Caco-2 (cell line): ENCODE results near the gene ARHGEF28. TPM values are rescaled to one million over a fixed set of nuclear protein-coding genes. Genes with fewer than 3 reads are reported as not detected.

Experiments
- BruUV-seq: library from RNA; stranded (reverse); fragments of 400-500 nt; replicated peaks from 2 replicates; lab custom pipeline; 2021; lab: Mats Ljungman, UMichigan
- CTCF ChIA-PET: fragments of 300-600 bp; sonication (Branson Sonifier 250); formaldehyde crosslinking; loops from one replicate; lab custom pipeline; 2022; ENCODE audit warnings: antibody characterized with exemption; lab: Charles Lee
- POLR2A ChIA-PET: fragments of 300-600 bp; sonication (Branson Sonifier 250); formaldehyde crosslinking; loops from one replicate; lab custom pipeline; 2022; ENCODE audit warnings: antibody characterized with exemption; lab: Charles Lee
- DNase-seq, 2 experiments: peaks; one replicate each; pipeline versions ENCODE4 v3.0.0 to v3.0.0-alpha.2; 2020 to 2022
- H3K27me3 ChIP-seq: replicated peaks from 2 replicates; pipeline ENCODE4 v1.6.0; 2011; ENCODE audit warnings: low read length; ENCODE audit not compliant: control insufficient read depth, insufficient read depth
- H3K36me3 ChIP-seq: 2 replicates; pipeline ENCODE4 v1.5.1; 2011; ENCODE audit warnings: low read length; ENCODE audit not compliant: control insufficient read depth, insufficient read depth
- H3K4me1 ChIP-seq: fragments of 250-450 bp; sonication (Bioruptor Pico); 2 replicates; pipeline ENCODE4 v1.5.1; 2020; ENCODE audit warnings: mild to moderate bottlenecking
- H3K4me3 ChIP-seq: 2 replicates; pipeline ENCODE4 v1.5.1; 2011; ENCODE audit warnings: low read depth, mild to moderate bottlenecking, control low read depth, low read length
- H3K9me3 ChIP-seq: fragments of 250-450 bp; sonication (Bioruptor Pico); 2 replicates; pipeline ENCODE4 v1.5.1; 2020; ENCODE audit warnings: mild to moderate bottlenecking, moderate library complexity
- H3K27ac Mint-ChIP-seq: one replicate; pipeline ENCODE4 v1.8.0; 2022; ENCODE audit warnings: mixed read lengths; ENCODE audit not compliant: unreplicated experiment
- H3K27me3 Mint-ChIP-seq: one replicate; pipeline ENCODE4 v1.8.0; 2022; ENCODE audit warnings: mixed read lengths; ENCODE audit not compliant: insufficient read depth, unreplicated experiment
- H3K36me3 Mint-ChIP-seq: one replicate; pipeline ENCODE4 v1.8.0; 2022; ENCODE audit warnings: mild to moderate bottlenecking, mixed read lengths; ENCODE audit not compliant: insufficient read depth, unreplicated experiment
- H3K4me1 Mint-ChIP-seq: one replicate; pipeline ENCODE4 v1.8.0; 2022; ENCODE audit warnings: low read depth, mixed read lengths; ENCODE audit not compliant: unreplicated experiment
- H3K4me3 Mint-ChIP-seq: one replicate; pipeline ENCODE4 v1.8.0; 2022; ENCODE audit warnings: mild to moderate bottlenecking, moderate library complexity, mixed read lengths; ENCODE audit not compliant: unreplicated experiment
- H3K9me3 Mint-ChIP-seq: one replicate; pipeline ENCODE4 v1.8.0; 2022; ENCODE audit warnings: mixed read lengths; ENCODE audit not compliant: unreplicated experiment
- CTCF ChIP-seq, 2 experiments: fragments of 200-600 bp in 1 of 2; IDR thresholded peaks; 1 replicate in 1 of 2; 2 replicates in 1 of 2; pipeline versions ENCODE4 v1.5.1 to v1.8.0; 2011 to 2022; ENCODE audit warnings: antibody characterized with exemption in 1 of 2, control low read depth in 1 of 2, inconsistent platforms in 1 of 2, low read depth in 1 of 2, low read length in 1 of 2, mild to moderate bottlenecking in 1 of 2, moderate library complexity in 1 of 2; ENCODE audit not compliant: insufficient read depth in 1 of 2, severe bottlenecking in 1 of 2, unreplicated experiment in 1 of 2
- intact Hi-C: fragments of 100-400 bp; cut with micrococcal nuclease; formaldehyde crosslinking; loops from one replicate; pipeline ENCODE4 v1.10.0; 2022; ENCODE audit not compliant: unreplicated experiment
- total RNA-seq: library from RNA; stranded (reverse); gene quantifications from 2 replicates; pipeline ENCODE4 v1.2.3, GENCODE V29; 2022

Gene ARHGEF28
- total RNA-seq, 1 experiment from 2014 or later: 4.6 TPM

GRCh38 chr5:73943397-73943796 lies 317.4 kb downstream of the ARHGEF28 start:
- Mint-ChIP-seq H3K4me3 (no peak overlapping the region), H3K36me3 (no peaks in the 10 kb centered on the region), H3K27ac (no peak overlapping the region), H3K9me3 (peaks cover 12% of the 10 kb centered on the region), H3K4me1 (no peaks in the 10 kb centered on the region), H3K27me3 (no peaks in the 10 kb centered on the region)
- Histone ChIP-seq H3K4me3 (no peak overlapping the region), H3K9me3 (no peaks in the 10 kb centered on the region; the same call in 1 of the 2 replicates), H3K27me3 (no peaks in the 10 kb centered on the region), H3K4me1 (peaks cover 5% of the 10 kb centered on the region; the same call in 1 of the 2 replicates), H3K36me3 (no peaks in the 10 kb centered on the region)
- intact Hi-C loops: no loop called here
- DNase-seq: no peak
- no TSS peak for BruUV-seq
- ChIA-PET CTCF (no interaction called here), POLR2A (no interaction called here)
- no peak for TF ChIP-seq CTCF (IDR thresholded peaks at IDR 0.05; ENCODE audit: insufficient read depth in 1 of 2, low read depth in 1 of 2, low read length in 1 of 2, severe bottlenecking in 1 of 2, unreplicated experiment in 1 of 2)

GRCh38 chr5:73944581-73944980 lies 318.6 kb downstream of the ARHGEF28 start:
- Mint-ChIP-seq H3K27me3 (peaks cover 5% of the 10 kb centered on the region), H3K9me3 (peaks cover 12% of the 10 kb centered on the region), H3K4me3 (no peak overlapping the region), H3K4me1 (no peaks in the 10 kb centered on the region), H3K36me3 (no peaks in the 10 kb centered on the region), H3K27ac (no peak overlapping the region)
- Histone ChIP-seq H3K4me1 (peaks cover 2% of the 10 kb centered on the region; the same call in 1 of the 2 replicates), H3K4me3 (no peak overlapping the region), H3K36me3 (no peaks in the 10 kb centered on the region), H3K27me3 (no peaks in the 10 kb centered on the region), H3K9me3 (no peaks in the 10 kb centered on the region; the same call in 1 of the 2 replicates)
- intact Hi-C loops: no loop called here
- ChIA-PET CTCF (no interaction called here), POLR2A (no interaction called here)
- DNase-seq: no peak
- TF ChIP-seq CTCF (IDR thresholded peaks at IDR 0.05; ENCODE audit: insufficient read depth in 1 of 2, low read depth in 1 of 2, low read length in 1 of 2, severe bottlenecking in 1 of 2, unreplicated experiment in 1 of 2): no peak
- no TSS peak for BruUV-seq

GRCh38 chr5:73945505-73945904 lies 319.5 kb downstream of the ARHGEF28 start:
- H3K9me3 Mint-ChIP-seq: peaks cover 12% of the 10 kb centered on the region
- H3K36me3 ChIP-seq: no peaks in the 10 kb centered on the region

More at GRCh38 chr5:73945505-73945904, 319.5 kb downstream of the ARHGEF28 start:
- POLR2A ChIA-PET: no interaction called here
- no peaks in the 10 kb centered on the region for H3K4me1 ChIP-seq
- CTCF ChIA-PET: no interaction called here
- no TSS peak for BruUV-seq
- H3K27me3 Mint-ChIP-seq: peaks cover 5% of the 10 kb centered on the region
- H3K9me3 ChIP-seq: no peaks in the 10 kb centered on the region; the same call in 1 of the 2 replicates
- H3K4me3 ChIP-seq: no peak overlapping the region
- no peaks in the 10 kb centered on the region for H3K4me1 Mint-ChIP-seq
- peak in 1 of 2 experiments; percentile 12 for DNase-seq
- no peak overlapping the region for H3K4me3 Mint-ChIP-seq
- no peaks in the 10 kb centered on the region for H3K36me3 Mint-ChIP-seq
- TF ChIP-seq CTCF (IDR thresholded peaks at IDR 0.05; ENCODE audit: insufficient read depth in 1 of 2, low read depth in 1 of 2, low read length in 1 of 2, severe bottlenecking in 1 of 2, unreplicated experiment in 1 of 2): peak; percentile 11 to 22
- no peak overlapping the region for H3K27ac Mint-ChIP-seq
- no peaks in the 10 kb centered on the region for H3K27me3 ChIP-seq
- intact Hi-C loops: no loop called here
